ENCODE measurements around the gene RNF144A.

- TF ChIP-seq EZH2 (IDR thresholded peaks at IDR 0.05; ENCODE audit: borderline replicate concordance, low read length) (no peak), CTCF (conservative IDR thresholded peaks at IDR 0.05 in 1 of 2, IDR thresholded peaks at IDR 0.05 in 1 of 2; ENCODE audit: extremely low read depth in 1 of 2, insufficient read depth in 1 of 2, low read depth in 1 of 2, low read length in 2 of 2) (no peak)
These were observed 54.3 kb downstream of the RNF144A start for GRCh38 chr2:6971502-6971901.

All from mammary epithelial cell (primary cell).